K562 (cell line): ENCODE measurements around the gene COMMD2. TPM values are rescaled to one million over a fixed set of nuclear protein-coding genes. Genes with fewer than 3 reads are reported as not detected.

ENCODE experiments used
- ATAC-seq: fragments of 200-7000 bp; cut with Tn5 transposase; 3 replicates; pipeline ENCODE4 v1.9.1; 2020; ENCODE audit warnings: moderate library complexity
- BruUV-seq: library from RNA; stranded (reverse); fragments of 400-500 nt; replicated peaks from 2 replicates; lab custom pipeline; 2021; lab: Mats Ljungman, UMichigan
- CTCF ChIA-PET: fragments of 300-600 bp; formaldehyde crosslinking; extraction: SDS; loops from one replicate; lab custom pipeline; 2021; ENCODE audit warnings: low intra/inter-chr PET ratio; lab: Yijun Ruan, JAX
- POLR2A ChIA-PET: fragments of 300-600, 350-650 bp; sonication (Branson Sonifier 250); formaldehyde crosslinking; extraction: SDS; loops from one replicate; lab custom pipeline; 2021; ENCODE audit warnings: antibody characterized with exemption, inconsistent platforms; lab: Yijun Ruan, JAX
- DNase-seq, 4 experiments: peaks; one replicate each; pipeline versions ENCODE4 v3.0.0 to v3.0.0-alpha.2; 2011 to 2018; ENCODE audit warnings: low spot score in 3 of 4, mixed read lengths in 3 of 4; ENCODE audit errors: extremely low read depth in 1 of 4
- FAIRE-seq: peaks from 2 replicates; lab custom pipeline; 2011; peaks lifted over from hg19 to GRCh38; lab: Jason Lieb, UNC
- H2AFZ ChIP-seq: 2 replicates; pipeline ENCODE4 v1.6.0; 2011; ENCODE audit warnings: low read depth, low read length, control low read depth, inconsistent platforms
- H3K27ac ChIP-seq: fragments of 200-600 bp; 3 replicates; pipeline ENCODE4 v1.8.0; 2011; ENCODE audit warnings: low read depth, mild to moderate bottlenecking, control low read depth, inconsistent platforms, low read length, moderate library complexity, mixed read lengths; ENCODE audit errors: extremely low read depth
- H3K27me3 ChIP-seq, 2 experiments: fragments of 300-600 bp in 1 of 2; 2 replicates in 1 of 2; 3 replicates in 1 of 2; pipeline versions ENCODE4 v1.6.0 to v1.8.0; 2011; ENCODE audit warnings: inconsistent platforms in 2 of 2, low read length in 2 of 2, mild to moderate bottlenecking in 1 of 2, mixed read lengths in 1 of 2, moderate library complexity in 1 of 2; ENCODE audit not compliant: control insufficient read depth in 2 of 2, insufficient read depth in 2 of 2
- H3K36me3 ChIP-seq: fragments of 300-600 bp; 3 replicates; pipeline ENCODE4 v1.8.0; 2011; ENCODE audit warnings: mild to moderate bottlenecking, low read length, inconsistent platforms; ENCODE audit not compliant: control insufficient read depth, insufficient read depth
- H3K4me1 ChIP-seq, 2 experiments: fragments of 200-600 bp in 1 of 2; replicated peaks in 1 of 2; 2 replicates in 1 of 2; 3 replicates in 1 of 2; pipeline versions ENCODE4 v1.5.1 to v1.8.0; 2011; ENCODE audit warnings: inconsistent platforms in 2 of 2, low read length in 2 of 2, mild to moderate bottlenecking in 1 of 2, mixed read lengths in 1 of 2, moderate library complexity in 1 of 2; ENCODE audit not compliant: control insufficient read depth in 2 of 2, insufficient read depth in 2 of 2
- H3K4me2 ChIP-seq: 2 replicates; pipeline ENCODE4 v1.6.1; 2011; ENCODE audit warnings: low read length, control low read depth, inconsistent platforms, mixed read lengths; ENCODE audit not compliant: insufficient read depth
- H3K4me3 ChIP-seq: fragments of 200-600 bp; sonication (generic), shearing (Covaris generic); 2 replicates; pipeline ENCODE4 v1.5.1; 2016; ENCODE audit warnings: control low read depth, inconsistent platforms
- H3K79me2 ChIP-seq: fragments of 200-600 bp; 3 replicates; pipeline ENCODE4 v1.8.0; 2011; ENCODE audit warnings: low read length, inconsistent platforms; ENCODE audit not compliant: control insufficient read depth, insufficient read depth
- H3K9ac ChIP-seq, 2 experiments: 2 replicates each; pipeline versions ENCODE4 v1.6.0 to v1.6.1; 2011; ENCODE audit warnings: low read depth in 2 of 2, low read length in 2 of 2, control low read depth in 1 of 2, inconsistent platforms in 1 of 2, mild to moderate bottlenecking in 1 of 2, mixed read lengths in 1 of 2; ENCODE audit not compliant: insufficient read depth in 1 of 2
- H3K9me1 ChIP-seq: one replicate; pipeline ENCODE4 v1.6.0; 2011; ENCODE audit warnings: inconsistent platforms, mild to moderate bottlenecking, low read length, moderate library complexity; ENCODE audit not compliant: control insufficient read depth, insufficient read depth
- H3K9me3 ChIP-seq: replicated peaks from 2 replicates; pipeline ENCODE4 v1.5.1; 2011; ENCODE audit warnings: low read depth, low read length, inconsistent platforms; ENCODE audit not compliant: control insufficient read depth, insufficient read depth
- H4K20me1 ChIP-seq: replicated peaks from 2 replicates; pipeline ENCODE4 v1.6.1; 2011; ENCODE audit warnings: low read length, inconsistent platforms, mixed read lengths; ENCODE audit not compliant: control insufficient read depth, insufficient read depth
- ARHGAP35 ChIP-seq: fragments of 450-650 bp; IDR thresholded peaks from 2 replicates; pipeline ENCODE4 v1.6.1; 2018; ENCODE audit not compliant: partially characterized antibody
- BCOR ChIP-seq: fragments of 450-650 bp; IDR thresholded peaks from 2 replicates; pipeline ENCODE4 v1.6.1; 2016
- BRD9 ChIP-seq: fragments of 450-650 bp; IDR thresholded peaks from 2 replicates; pipeline ENCODE4 v1.6.1; 2018; ENCODE audit warnings: low read depth; ENCODE audit not compliant: partially characterized antibody
- ESRRA ChIP-seq: fragments of 450-650 bp; IDR thresholded peaks from 2 replicates; pipeline ENCODE4 v1.6.1; 2014; ENCODE audit warnings: low read depth, mild to moderate bottlenecking, moderate library complexity, borderline replicate concordance
- FOXP1 ChIP-seq: sonication (generic); formaldehyde crosslinking; IDR thresholded peaks from 2 replicates; pipeline ENCODE4 v1.8.0; 2022; ENCODE audit warnings: mild to moderate bottlenecking, missing genetic modification reagents
- HNRNPLL ChIP-seq: fragments of 200-400 bp; formaldehyde crosslinking; IDR thresholded peaks from 2 replicates; pipeline ENCODE4 v1.6.1; 2017; ENCODE audit warnings: low read length, low read depth, mild to moderate bottlenecking; ENCODE audit not compliant: poor library complexity, severe bottlenecking
- IRF2 ChIP-seq: sonication (generic); formaldehyde crosslinking; IDR thresholded peaks from 2 replicates; pipeline ENCODE4 v1.8.1; 2022; ENCODE audit warnings: mild to moderate bottlenecking, missing genetic modification reagents
- NFIX ChIP-seq: fragments of 250-450 bp; sonication (Bioruptor Pico); IDR thresholded peaks from 2 replicates; pipeline ENCODE4 v1.4.0; 2020; ENCODE audit warnings: low read depth, mild to moderate bottlenecking, moderate library complexity
- ZBTB17 ChIP-seq: fragments of 450-650 bp; formaldehyde crosslinking; IDR thresholded peaks from 2 replicates; pipeline ENCODE4 v1.4.0; 2020; ENCODE audit warnings: mild to moderate bottlenecking
- ZFP1 ChIP-seq: fragments of 450-650 bp; formaldehyde crosslinking; IDR thresholded peaks from 2 replicates; pipeline ENCODE4 v1.4.0; 2020; ENCODE audit warnings: mild to moderate bottlenecking, mixed read lengths
- WGBS: fragments of 100-300 bp; shearing (Covaris generic); methylation state at CpG from one replicate; pipeline ENCODE4 v1.1.6; 2016; ENCODE audit warnings: low coverage, mixed read lengths; ENCODE audit not compliant: insufficient coverage; ENCODE audit errors: missing lambda C conversion rate; 5-methylcytosine and 5-hydroxymethylcytosine counted together
- in situ Hi-C: fragments of 300-500 bp; cut with MboI; formaldehyde crosslinking; loops from 4 replicates; pipeline ENCODE4 v1.15.0; 2018; ENCODE audit warnings: inconsistent platforms, mixed read lengths
- intact Hi-C: fragments of 100-400 bp; cut with micrococcal nuclease; formaldehyde crosslinking; loops from 2 replicates; pipeline ENCODE4 v1.14.2; 2022
- polyA plus RNA-seq, 8 experiments: library from polyadenylated mRNA; depleted of rRNA in 4 of 8; stranded (reverse) in 5 of 8; unstranded in 3 of 8; fragments of >200 nt; fragmentation: Nextera tagmentation in 2 of 8; fragmentation: Illumina TruSeq in 1 of 8; extraction: Ambion mirVana in 2 of 8; extraction: Trizol in 1 of 8; gene quantifications; 2 replicates each; pipeline versions ENCODE4 v1.2.1 to v1.2.3, GENCODE V29; 2011 to 2014; ENCODE audit warnings: inconsistent platforms in 1 of 8, missing spikeins in 1 of 8
- total RNA-seq, 7 experiments: library from RNA; depleted of rRNA in 6 of 7; stranded (reverse); fragments of >200 nt in 6 of 7; fragmentation: Illumina TruSeq in 2 of 7; extraction: Trizol in 2 of 7; gene quantifications; 2 replicates each; pipeline versions ENCODE4 v1.2.1 to v1.2.3, GENCODE V29; 2011 to 2021; ENCODE audit warnings: low replicate concordance in 1 of 7
- TF ChIP-seq, protein P1 (sequence below): fragments of 250-450 bp; sonication (Bioruptor Pico); IDR thresholded peaks from 2 replicates; pipeline ENCODE4 v1.8.0; 2021; ENCODE audit warnings: borderline replicate concordance, mild to moderate bottlenecking, moderate library complexity; ENCODE audit not compliant: poor library complexity, severe bottlenecking
- TF ChIP-seq, protein P2 (sequence below): IDR thresholded peaks from 2 replicates; pipeline ENCODE4 v1.6.1; 2014; ENCODE audit warnings: antibody characterized with exemption
- TF ChIP-seq, protein P3 (sequence below): fragments of 250-450 bp; sonication (Bioruptor Pico); IDR thresholded peaks from 2 replicates; pipeline ENCODE4 v1.5.0; 2022; ENCODE audit warnings: mild to moderate bottlenecking

Gene COMMD2
- total and polyA plus RNA-seq, 9 of the 15 experiments (the other 6 are each of a cell fraction or from before 2014, with no cell fraction given): 25.8 to 102 (median 41.8) TPM

DNA sequence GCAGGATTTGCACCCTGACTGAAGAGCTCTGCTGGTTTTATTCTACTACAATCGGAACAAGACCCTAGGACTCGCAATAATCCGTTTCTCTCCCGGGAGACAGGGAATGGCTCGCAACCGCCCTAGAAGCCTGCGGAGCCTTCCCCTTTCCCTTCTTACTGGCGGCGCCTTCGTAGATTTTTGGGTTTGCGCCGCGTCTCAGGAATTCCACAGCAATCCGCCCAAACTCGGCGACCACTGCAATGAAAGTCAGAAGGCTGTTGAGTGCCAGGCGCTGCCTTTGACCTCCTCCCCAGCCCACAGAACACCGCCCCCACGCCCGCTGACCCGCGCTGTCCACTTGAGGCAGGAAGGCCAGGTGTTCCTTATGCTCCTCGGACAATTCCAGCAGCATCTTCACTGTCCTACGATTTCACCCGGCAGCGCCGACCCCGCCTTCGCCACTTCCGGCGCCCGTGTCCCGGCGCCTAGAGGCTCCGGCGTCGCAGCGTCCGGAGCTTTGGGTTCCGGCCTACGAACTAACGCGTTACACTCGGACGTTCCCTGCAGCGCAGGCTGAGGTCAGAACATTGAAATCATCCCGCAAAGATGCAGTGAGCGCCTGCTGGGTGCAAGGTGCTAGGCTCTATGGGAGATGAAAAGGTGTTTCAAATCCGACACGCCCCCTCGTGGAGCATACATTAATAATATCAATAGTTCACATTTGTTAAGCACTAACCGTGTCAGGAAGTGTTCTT is at the start of gene COMMD2 (continued):
- TF ChIP-seq IRF2 (CRISPR knock-in tag): no peak
- TF ChIP-seq BRD9: no peak
- TF ChIP-seq, protein P1, sequence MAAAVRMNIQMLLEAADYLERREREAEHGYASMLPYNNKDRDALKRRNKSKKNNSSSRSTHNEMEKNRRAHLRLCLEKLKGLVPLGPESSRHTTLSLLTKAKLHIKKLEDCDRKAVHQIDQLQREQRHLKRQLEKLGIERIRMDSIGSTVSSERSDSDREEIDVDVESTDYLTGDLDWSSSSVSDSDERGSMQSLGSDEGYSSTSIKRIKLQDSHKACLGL (CRISPR knock-in tag): no peak
- TF ChIP-seq BCOR: peak; percentile 34; the same call in 1 of the 2 replicates
- TF ChIP-seq, protein P2, sequence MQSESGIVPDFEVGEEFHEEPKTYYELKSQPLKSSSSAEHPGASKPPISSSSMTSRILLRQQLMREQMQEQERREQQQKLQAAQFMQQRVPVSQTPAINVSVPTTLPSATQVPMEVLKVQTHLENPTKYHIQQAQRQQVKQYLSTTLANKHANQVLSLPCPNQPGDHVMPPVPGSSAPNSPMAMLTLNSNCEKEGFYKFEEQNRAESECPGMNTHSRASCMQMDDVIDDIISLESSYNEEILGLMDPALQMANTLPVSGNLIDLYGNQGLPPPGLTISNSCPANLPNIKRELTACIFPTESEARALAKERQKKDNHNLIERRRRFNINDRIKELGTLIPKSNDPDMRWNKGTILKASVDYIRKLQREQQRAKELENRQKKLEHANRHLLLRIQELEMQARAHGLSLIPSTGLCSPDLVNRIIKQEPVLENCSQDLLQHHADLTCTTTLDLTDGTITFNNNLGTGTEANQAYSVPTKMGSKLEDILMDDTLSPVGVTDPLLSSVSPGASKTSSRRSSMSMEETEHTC: no peak
- no peak for TF ChIP-seq ARHGAP35
- TF ChIP-seq ESRRA: peak; percentile 88

DNA sequence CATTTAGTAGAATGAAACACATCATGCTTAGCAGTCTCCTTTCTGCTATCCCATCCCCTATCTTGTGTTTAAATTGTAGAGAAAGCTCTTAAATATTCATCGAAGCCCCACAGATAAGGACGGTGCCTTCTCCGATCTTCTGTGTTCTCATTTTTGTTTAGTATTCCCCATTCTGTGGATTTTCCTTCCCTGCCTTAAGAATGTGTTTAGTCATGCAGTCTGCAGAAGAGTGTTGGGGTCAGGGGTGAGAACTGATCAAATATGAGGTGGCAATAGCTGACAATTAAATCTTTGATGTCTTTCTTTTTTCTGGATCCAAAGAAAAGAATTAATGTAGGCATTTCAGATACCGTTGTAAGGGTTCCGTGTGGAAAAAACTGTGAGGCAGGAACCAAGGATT is 49.4 kb upstream of the COMMD2 start:
- H3K27ac ChIP-seq: no peak overlapping the region
- in situ Hi-C loops (no loop called here), intact Hi-C loops (no loop called here)
- H3K79me2 ChIP-seq: no peaks in the 10 kb centered on the region
- no peak overlapping the region for H3K9ac ChIP-seq
- ChIA-PET CTCF (no interaction called here), POLR2A (interaction anchor here (0.9 kb wide), 1 partner anchor 13 kb away, joined by 3 read pairs; no protein-coding TSS in a partner anchor)
- H3K9me3 ChIP-seq: no peaks in the 10 kb centered on the region
- FAIRE-seq (no peak), DNase-seq (no peak), ATAC-seq (no peak)
- BruUV-seq: no TSS peak
- H3K36me3 ChIP-seq: no peaks in the 10 kb centered on the region
- H3K4me2 ChIP-seq: no peak overlapping the region
- H2AFZ ChIP-seq: no peak overlapping the region
- H3K9me1 ChIP-seq: no peaks in the 10 kb centered on the region
- H4K20me1 ChIP-seq: no peaks in the 10 kb centered on the region
- TF ChIP-seq NFIX (no peak), HNRNPLL (no peak), ZBTB17 (CRISPR knock-in tag) (no peak), FOXP1 (no peak), ZFP1 (CRISPR knock-in tag) (no peak)
- TF ChIP-seq, protein P3, sequence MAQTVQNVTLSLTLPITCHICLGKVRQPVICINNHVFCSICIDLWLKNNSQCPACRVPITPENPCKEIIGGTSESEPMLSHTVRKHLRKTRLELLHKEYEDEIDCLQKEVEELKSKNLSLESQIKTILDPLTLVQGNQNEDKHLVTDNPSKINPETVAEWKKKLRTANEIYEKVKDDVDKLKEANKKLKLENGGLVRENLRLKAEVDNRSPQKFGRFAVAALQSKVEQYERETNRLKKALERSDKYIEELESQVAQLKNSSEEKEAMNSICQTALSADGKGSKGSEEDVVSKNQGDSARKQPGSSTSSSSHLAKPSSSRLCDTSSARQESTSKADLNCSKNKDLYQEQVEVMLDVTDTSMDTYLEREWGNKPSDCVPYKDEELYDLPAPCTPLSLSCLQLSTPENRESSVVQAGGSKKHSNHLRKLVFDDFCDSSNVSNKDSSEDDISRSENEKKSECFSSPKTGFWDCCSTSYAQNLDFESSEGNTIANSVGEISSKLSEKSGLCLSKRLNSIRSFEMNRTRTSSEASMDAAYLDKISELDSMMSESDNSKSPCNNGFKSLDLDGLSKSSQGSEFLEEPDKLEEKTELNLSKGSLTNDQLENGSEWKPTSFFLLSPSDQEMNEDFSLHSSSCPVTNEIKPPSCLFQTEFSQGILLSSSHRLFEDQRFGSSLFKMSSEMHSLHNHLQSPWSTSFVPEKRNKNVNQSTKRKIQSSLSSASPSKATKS (CRISPR knock-in tag): no peak
- H3K27me3 ChIP-seq: no peaks in the 10 kb centered on the region
- no peaks in the 10 kb centered on the region for H3K4me1 ChIP-seq
- no peak overlapping the region for H3K4me3 ChIP-seq
- 4% methylated on average over 5 of the region's 5 CpGs for WGBS
